ENCODE results near the gene P2RY2.

Gene P2RY2

GRCh38 chr11:73243093-73243485 lies 25.0 kb downstream of the P2RY2 start:
- TF ChIP-seq CTCF (IDR thresholded peaks at IDR 0.05; ENCODE audit: low read depth, low read length), result no peak
- in situ Hi-C loops (cut with HindIII; ENCODE audit: low sequenced_read_pairs), result no loop called here
- no peak overlapping the region for H3K4me3 ChIP-seq (ENCODE audit: low read depth, low read length)
- no peak for DNase-seq (ENCODE audit: low read depth, low spot score)

GRCh38 chr11:73244589-73245240 lies 26.6 kb downstream of the P2RY2 start:
- no peak for TF ChIP-seq CTCF (IDR thresholded peaks at IDR 0.05; ENCODE audit: low read depth, low read length)
- in situ Hi-C loops (cut with HindIII; ENCODE audit: low sequenced_read_pairs), result no loop called here
- no peak overlapping the region for H3K4me3 ChIP-seq (ENCODE audit: low read depth, low read length)
- no peak for DNase-seq (ENCODE audit: low read depth, low spot score)

GRCh38 chr11:73245461-73245860 lies 27.4 kb downstream of the P2RY2 start:
- in situ Hi-C loops (cut with HindIII; ENCODE audit: low sequenced_read_pairs), result no loop called here
- no peak for DNase-seq (ENCODE audit: low read depth, low spot score)
- H3K4me3 ChIP-seq (ENCODE audit: low read depth, low read length), result no peak overlapping the region
- TF ChIP-seq CTCF (IDR thresholded peaks at IDR 0.05; ENCODE audit: low read depth, low read length), result no peak

GRCh38 chr11:73246303-73246702 lies 28.2 kb downstream of the P2RY2 start:
- no peak for TF ChIP-seq CTCF (IDR thresholded peaks at IDR 0.05; ENCODE audit: low read depth, low read length)
- H3K4me3 ChIP-seq (ENCODE audit: low read depth, low read length), result no peak overlapping the region
- no peak for DNase-seq (ENCODE audit: low read depth, low spot score)
- in situ Hi-C loops (cut with HindIII; ENCODE audit: low sequenced_read_pairs), result no loop called here

GRCh38 chr11:73248526-73249185 lies 30.6 kb downstream of the P2RY2 start:
- DNase-seq (ENCODE audit: low read depth, low spot score), result no peak
- in situ Hi-C loops (cut with HindIII; ENCODE audit: low sequenced_read_pairs), result no loop called here
- H3K4me3 ChIP-seq (ENCODE audit: low read depth, low read length), result no peak overlapping the region
- no peak for TF ChIP-seq CTCF (IDR thresholded peaks at IDR 0.05; ENCODE audit: low read depth, low read length)

- in situ Hi-C loops (cut with HindIII; ENCODE audit: low sequenced_read_pairs), result no loop called here
- DNase-seq (ENCODE audit: low read depth, low spot score), result peak; percentile 39
- no peak for TF ChIP-seq CTCF (IDR thresholded peaks at IDR 0.05; ENCODE audit: low read depth, low read length)
- no peak overlapping the region for H3K4me3 ChIP-seq (ENCODE audit: low read depth, low read length)
These were observed 31.2 kb downstream of the P2RY2 start for GRCh38 chr11:73249304-73249703.
